ENCODE data around the gene CEP68.

Gene CEP68

GRCh38 chr2:65069439-65069824 lies 13.2 kb downstream of the CEP68 start:
- TF ChIP-seq CTCF (IDR thresholded peaks at IDR 0.05; ENCODE audit: insufficient read depth, low read length, missing control alignments), result no peak
- H3K4me3 ChIP-seq (ENCODE audit: low read depth, low read length), result no peak overlapping the region
- ChIA-PET CTCF (interaction anchor here (0.9 to 3.2 kb wide), 5 partner anchors 99 to 504 kb away, joined by 3 to 13 read pairs (median 3); no protein-coding TSS in a partner anchor), POLR2A (interaction anchor here (0.8 kb wide), 1 partner anchor 13 kb away, joined by 5 read pairs; the partner anchor contains the start of gene CEP68)
- no peak for DNase-seq (ENCODE audit: low read depth, low spot score)

GRCh38 chr2:65070172-65070830 lies 14.1 kb downstream of the CEP68 start:
- CTCF ChIA-PET, result interaction anchor here (0.8 to 3.2 kb wide), 9 partner anchors 9 to 153 kb away, joined by 3 to 13 read pairs (median 3); no protein-coding TSS in a partner anchor
- H3K4me3 ChIP-seq (ENCODE audit: low read depth, low read length), result no peak overlapping the region
- DNase-seq (ENCODE audit: low read depth, low spot score), result no peak
- peak; percentile 24 for TF ChIP-seq CTCF (IDR thresholded peaks at IDR 0.05; ENCODE audit: insufficient read depth, low read length, missing control alignments)
- POLR2A ChIA-PET, result interaction anchor here (0.8 kb wide), 1 partner anchor 14 kb away, joined by 5 read pairs; the partner anchor contains the start of gene CEP68

- POLR2A ChIA-PET, result no interaction called here
- CTCF ChIA-PET, result interaction anchor here (0.8 to 3.2 kb wide), 8 partner anchors 8 to 153 kb away, joined by 3 to 13 read pairs (median 4); no protein-coding TSS in a partner anchor
- TF ChIP-seq CTCF (IDR thresholded peaks at IDR 0.05; ENCODE audit: insufficient read depth, low read length, missing control alignments), result no peak
- H3K4me3 ChIP-seq (ENCODE audit: low read depth, low read length), result no peak overlapping the region
- no peak for DNase-seq (ENCODE audit: low read depth, low spot score)
Measured at GRCh38 chr2:65070856-65071255, 14.6 kb downstream of the CEP68 start.

- TF ChIP-seq CTCF (IDR thresholded peaks at IDR 0.05; ENCODE audit: insufficient read depth, low read length, missing control alignments), result peak; percentile 42
- DNase-seq (ENCODE audit: low read depth, low spot score), result no peak
- no peak overlapping the region for H3K4me3 ChIP-seq (ENCODE audit: low read depth, low read length)
- ChIA-PET CTCF (interaction anchor here (1.0 to 3.2 kb wide), 8 partner anchors 8 to 154 kb away, joined by 3 to 13 read pairs (median 3); no protein-coding TSS in a partner anchor), POLR2A (no interaction called here)
Measured at GRCh38 chr2:65071499-65072180, 15.4 kb downstream of the CEP68 start.

GRCh38 chr2:65072181-65072970 lies 16.2 kb downstream of the CEP68 start:
- no peak for DNase-seq (ENCODE audit: low read depth, low spot score)
- H3K4me3 ChIP-seq (ENCODE audit: low read depth, low read length), result no peak overlapping the region
- TF ChIP-seq CTCF (IDR thresholded peaks at IDR 0.05; ENCODE audit: insufficient read depth, low read length, missing control alignments), result no peak
- ChIA-PET CTCF (interaction anchor here (1.4 to 3.2 kb wide), 4 partner anchors 9 to 115 kb away, joined by 3 to 13 read pairs (median 8); no protein-coding TSS in a partner anchor), POLR2A (interaction anchor here (0.7 to 1.0 kb wide), 2 partner anchors 16 to 319 kb away, joined by 3 read pairs; partner anchors contain the start of gene CEP68)

Data from AG04449 (cell line).